Stimulated activated CD8-positive, alpha-beta memory T cell treated with anti-CD3 and anti-CD28 coated beads, Interleukin-12 subunit alpha, Interleukin-12 subunit beta, amount 100 ng/mL, for 24 hours (primary cell): Measurements from ENCODE around the gene ATP6V0E2.

Source experiments
- DNase-seq: peaks from one replicate; pipeline ENCODE4 v3.0.0-alpha.2; 2020; ENCODE audit errors: extremely low read depth

The ATP6V0E2 gene

DNA sequence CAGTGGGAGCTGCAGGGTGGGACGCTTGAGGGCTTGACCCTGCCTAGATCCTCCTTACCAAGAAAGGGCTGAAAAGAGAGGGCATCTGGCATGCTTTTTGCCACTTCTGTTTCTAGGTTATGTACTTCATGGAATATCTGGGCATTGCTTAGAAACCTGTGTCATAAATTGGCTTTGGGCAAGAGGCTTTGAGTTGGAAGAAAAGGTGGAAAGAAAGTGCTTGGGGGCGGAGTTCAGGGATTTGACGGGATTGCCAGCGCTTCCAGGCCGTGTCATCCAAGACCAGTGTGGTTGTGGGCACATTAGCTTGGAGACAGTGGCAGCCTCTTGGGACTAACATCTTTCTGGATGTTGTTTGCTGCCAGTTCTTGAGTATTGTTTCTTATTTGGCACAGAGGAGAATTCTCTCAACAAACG is 34.8 kb upstream of the ATP6V0E2 start:
- DNase-seq: no peak

DNA sequence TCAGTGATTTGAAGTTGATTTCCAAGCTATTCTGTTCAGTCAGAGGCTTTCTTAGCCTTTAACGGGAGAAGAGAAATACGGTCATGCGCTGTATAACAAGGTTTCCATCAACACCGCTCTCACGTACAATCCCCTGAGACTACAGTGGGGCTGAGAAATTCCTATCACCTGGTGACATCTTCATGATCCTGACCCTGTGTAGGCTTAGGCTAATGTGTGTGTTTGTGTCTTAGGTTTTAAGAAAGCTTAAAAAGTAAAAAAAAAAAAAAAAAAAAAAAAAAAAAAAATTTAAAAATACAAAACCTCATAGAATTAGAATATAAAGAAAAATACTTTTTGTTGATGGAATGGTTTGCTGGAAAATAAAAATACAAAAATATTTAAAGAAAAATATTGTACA is 33.8 kb upstream of the ATP6V0E2 start:
- no peak for DNase-seq

DNA sequence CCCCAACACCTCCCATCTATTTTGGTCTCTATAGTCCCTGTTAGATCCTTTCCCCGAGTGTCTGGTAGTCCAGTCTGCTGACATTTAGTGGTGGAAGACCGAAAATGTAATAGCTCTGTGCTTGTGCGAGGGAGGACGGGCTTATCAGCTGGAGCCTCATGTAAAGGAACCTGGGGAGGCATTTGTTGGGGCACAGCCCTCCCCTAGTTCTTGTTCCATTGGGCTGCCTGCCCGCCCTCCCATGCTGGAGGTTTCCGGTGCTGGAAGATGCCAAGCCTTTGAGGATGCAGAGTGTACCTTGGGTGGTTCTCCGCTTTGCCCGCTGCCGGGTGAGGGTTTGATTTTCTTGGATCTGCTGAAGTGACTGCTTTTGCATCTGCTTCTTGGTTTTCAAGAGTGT is 30.2 kb upstream of the ATP6V0E2 start:
- DNase-seq: no peak

DNA sequence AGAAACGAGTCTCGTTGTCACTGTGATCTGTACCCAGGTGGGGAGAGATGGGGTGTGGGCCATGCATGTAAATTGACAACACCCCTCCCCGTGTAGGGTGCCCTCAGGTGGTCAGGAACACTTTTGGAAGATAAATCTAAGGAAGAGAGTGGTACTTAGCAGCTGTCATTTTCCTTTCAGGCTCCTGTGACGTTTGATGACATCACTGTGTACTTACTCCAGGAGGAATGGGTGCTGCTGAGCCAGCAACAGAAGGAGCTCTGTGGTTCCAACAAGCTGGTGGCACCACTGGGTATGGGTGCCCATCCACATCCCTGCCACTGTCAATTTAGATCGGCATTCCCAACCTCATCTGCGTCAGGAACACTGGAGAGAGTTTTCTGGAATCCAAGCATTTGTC is 29.3 kb upstream of the ATP6V0E2 start:
- DNase-seq: no peak

DNA sequence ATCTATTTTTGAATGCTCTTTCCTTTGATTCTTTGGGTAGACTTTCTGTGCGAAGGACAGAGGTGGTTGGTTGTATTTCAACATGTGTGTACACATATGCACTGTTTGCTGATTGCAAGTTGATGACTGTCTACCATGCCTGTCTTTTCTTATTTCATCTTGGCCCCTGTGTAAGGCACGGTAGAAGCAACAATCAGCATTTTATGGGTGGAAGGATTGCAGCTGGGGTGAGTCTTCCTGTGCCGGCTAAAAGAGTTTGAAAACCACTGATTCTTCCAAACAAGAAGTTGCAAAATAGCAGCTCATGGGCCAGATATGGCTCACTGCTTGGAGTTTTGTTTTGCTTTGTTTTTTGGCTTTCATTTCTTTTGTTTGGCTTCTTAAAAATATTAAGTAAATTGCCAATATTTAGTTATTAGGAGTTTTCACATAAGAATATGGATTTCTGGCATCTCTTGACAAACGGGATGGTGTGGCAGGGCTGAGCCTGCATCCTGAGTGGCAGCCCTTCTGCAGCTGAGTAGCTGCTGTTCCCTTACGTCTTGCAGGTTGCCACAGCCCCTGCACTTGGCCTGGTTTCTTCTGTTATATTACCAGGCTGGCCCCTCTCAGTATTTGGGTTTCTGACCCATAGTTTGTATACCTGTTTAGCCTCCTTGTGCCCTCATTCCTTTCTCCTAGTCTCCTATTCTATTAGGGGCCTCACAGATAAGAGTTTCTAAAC is 28.4 kb upstream of the ATP6V0E2 start:
- DNase-seq: no peak

DNA sequence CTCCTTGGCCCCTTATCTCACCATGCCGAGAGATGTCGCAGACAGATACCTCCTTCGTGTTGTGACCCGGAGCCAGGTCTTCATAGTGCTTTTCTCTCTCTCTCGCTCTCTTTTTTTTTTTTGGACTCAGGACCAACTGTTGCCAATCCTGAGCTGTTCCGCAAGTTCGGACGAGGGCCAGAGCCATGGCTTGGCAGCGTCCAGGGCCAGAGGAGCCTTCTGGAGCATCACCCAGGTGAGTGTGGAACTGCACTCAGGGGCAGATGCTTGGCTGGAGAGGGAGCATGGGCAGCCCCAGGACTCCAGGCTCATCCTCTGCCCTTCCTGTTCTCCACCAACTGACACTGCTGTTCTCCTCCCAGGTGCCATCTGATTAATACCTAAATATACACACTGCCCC is 27.7 kb upstream of the ATP6V0E2 start:
- DNase-seq: no peak

DNA sequence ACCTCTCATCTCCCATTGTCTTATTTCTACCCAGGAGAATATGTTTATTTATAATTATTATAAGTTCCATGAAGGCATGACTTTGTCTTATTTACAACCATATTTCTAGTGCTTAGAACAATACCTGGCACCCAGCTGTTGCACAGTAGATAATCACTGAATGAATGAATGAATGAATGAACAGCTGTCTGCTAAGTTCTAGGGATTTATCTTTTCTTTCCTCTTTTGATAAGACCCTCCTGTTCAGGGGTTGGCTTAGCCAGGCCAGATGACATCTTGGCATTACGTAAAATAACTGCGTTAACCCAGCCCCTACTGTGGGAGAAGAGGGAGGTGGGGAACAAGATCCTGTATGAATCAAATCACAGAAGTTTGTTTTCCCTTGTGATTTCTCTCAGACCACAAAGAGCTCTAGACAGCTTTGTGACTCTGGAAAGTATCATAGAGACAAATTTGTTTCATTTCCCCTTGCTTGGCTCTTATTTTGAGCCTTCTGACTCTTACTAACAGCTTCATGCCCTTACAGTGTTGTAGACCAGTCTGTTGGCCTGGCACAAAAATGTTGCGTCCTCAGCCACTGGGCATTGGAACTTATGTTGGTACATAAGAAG is 27.2 kb upstream of the ATP6V0E2 start:
- DNase-seq: no peak

DNA sequence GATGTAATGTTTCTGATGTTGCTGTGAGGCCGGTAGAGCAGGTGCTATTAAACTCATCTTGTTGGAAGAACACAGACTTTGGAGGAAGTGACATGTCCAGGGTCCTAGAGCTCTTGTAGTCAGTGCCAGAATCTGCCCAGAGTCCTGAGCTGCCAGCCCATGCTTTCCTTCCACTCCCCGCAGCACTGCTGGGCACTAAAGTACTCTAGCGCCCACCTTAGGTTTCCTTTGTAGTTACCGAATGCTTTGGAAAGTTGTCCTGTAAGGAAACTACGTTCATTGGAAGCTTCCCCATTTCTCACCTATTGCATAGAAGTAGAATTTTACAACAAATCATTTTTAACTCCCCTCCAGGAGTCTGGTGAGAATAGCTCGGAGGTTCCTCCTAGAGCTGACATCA is 24.6 kb upstream of the ATP6V0E2 start:
- no peak for DNase-seq

DNA sequence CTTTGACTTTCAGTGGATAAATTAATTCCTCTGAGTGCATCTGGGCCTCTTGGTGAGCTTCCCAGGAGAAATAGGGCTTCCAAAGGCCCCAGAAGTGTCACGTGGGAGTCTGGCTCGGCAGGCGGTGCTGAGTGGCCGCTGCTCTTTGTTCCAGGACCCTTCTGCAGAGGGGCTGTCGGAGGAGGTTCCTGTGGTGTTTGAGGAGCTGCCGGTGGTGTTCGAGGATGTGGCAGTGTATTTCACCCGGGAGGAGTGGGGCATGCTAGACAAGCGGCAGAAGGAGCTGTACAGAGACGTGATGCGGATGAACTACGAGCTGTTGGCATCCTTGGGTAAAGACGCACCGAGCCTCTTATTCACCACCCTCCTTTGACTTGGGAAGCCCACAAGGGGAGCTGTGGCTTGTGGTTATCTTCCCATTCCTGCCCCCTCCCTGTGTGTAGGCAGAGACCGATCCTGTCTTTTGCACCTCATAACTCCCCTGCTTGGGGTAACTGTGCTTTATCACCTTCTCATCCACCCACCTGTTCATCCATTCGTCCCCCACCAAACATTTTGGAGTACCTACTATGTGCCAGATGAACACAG is 23.7 kb upstream of the ATP6V0E2 start:
- DNase-seq: no peak

DNA sequence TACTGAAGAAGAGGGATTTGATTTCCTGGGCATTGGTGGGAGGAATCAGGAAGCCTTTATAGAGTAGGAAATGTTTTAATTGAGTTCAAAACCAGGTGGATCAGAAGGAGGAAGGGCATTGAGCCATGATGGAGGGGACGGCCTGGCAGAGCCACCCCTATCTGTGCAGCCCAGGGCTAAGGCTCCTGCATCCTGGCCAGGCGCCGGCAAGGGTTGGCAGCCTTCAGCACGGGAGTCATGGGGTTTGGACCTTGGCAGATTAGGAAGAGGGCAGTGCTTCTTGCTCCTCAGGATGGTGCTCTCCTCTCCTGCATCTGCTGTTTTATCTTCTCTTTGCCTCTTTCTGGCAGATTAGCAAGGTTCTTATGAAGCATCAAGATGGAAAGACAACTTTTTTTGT is 23.1 kb upstream of the ATP6V0E2 start:
- no peak for DNase-seq

DNA sequence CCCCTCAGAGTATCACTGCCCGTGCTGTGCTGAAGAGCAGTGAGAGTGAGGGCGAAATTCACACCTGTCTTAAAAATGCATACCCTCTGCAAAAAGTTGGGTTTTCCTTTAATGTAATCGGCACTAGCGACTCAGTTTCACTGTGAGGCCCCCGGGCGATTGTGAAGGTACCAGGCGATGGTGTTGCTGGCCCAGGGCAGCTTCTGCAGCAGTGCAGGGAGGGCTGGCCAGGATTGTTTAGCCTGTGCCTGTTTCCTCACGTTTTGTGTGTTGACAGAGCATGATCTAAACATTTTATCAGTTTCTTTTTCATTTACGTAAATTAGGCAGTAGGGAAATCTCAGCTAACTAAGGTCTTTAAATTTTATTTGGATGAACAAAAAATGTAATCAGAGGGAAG is 22.3 kb upstream of the ATP6V0E2 start:
- DNase-seq: no peak

DNA sequence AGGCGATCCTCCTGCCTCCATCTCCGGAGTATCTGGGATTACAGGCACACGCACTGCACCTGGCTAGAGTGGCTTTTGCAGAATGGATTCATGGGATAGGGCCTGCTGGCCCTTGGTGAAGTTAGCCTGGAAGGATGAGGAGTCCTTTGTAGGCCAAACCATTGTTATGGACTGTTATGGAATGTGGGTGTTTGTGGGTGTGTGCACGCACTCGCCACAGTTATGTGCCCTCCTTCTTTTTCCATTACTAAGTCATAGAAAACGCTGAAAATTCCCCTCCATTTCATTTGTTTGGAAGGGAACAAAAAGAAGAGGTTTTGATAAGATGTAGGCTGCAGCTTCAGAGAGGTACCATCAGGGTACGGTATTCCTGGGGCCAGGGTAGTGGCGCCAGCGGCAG is 20.6 kb upstream of the ATP6V0E2 start:
- no peak for DNase-seq

DNA sequence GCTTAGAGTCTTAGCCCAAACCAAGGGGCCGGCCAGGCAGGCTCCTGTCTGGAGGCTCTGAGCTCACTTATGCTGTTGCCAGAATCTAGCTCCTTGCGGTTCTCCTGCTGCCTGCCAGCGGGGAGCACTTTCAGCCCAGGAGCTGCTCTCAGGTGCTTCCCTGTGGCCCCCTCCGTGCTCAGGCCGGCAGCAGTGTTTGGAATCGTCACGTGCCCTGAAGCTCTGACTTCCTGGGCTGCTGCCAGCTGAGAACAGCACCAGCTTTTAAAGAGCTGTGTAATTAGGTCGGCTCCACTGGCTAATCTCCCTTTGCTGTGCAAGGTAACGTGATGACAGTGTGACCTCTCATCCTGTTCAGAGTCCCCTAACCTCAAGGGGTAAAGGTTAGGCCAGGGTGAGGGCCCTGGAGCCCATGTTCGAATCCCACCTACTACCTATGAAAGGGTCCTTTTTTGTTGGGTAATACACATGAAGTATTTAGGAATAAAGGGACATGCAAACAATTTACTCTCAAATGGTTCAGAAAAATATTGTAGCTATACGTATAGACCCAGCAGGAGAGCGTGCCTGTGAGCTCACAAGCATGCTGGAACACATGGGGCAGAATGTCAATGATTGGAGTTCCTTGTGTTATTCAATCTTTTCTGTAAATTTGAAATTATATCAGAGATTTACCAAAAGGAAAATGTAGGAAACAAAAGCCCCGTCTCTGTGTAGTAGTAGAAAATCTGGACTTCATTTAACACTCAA is 19.0 kb upstream of the ATP6V0E2 start:
- DNase-seq: no peak

DNA sequence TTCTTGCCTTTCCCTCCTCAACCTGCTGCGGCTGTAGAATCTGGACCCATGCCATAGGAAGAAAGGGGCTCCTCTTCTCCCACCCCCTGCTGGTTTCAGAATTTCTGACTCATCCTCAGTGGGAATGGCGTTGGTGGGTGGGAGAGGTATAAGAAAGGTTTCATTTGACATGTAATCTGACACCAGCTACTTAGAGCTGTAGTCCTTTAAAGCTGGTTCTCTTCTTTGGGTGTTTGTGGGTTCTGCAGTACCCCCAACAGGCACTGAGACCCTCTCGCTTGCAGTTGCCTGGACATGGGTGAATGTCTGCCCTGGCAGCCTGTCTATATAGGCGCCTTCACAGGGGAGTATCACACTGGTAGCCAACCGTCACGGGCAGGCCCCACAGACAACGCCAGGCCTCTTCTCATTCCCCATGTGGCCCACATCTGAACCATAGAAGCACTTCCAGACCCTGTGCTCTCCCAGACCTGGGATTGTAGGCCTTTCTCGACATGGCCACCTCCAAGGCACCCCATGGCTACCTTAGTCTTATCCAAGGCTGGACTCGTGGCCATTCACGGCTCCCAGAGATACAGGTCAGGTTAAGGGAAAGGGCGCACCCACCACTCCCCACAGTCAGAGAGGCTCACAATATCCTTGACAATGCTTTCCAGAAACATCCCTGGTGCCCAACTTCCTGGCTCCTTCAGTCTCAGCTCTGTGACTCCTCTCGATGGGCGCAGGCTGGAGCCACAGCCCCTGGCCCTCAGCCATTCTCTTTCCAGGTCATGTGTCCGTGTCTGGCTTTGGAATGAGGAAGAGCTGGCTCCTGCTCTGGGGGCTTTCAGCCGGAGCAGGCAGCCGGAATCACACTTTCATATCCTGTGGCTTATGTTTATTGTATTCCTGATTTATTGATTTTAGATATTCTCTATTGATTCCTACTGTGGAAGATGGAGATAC is 18.1 kb upstream of the ATP6V0E2 start:
- DNase-seq: no peak

DNA sequence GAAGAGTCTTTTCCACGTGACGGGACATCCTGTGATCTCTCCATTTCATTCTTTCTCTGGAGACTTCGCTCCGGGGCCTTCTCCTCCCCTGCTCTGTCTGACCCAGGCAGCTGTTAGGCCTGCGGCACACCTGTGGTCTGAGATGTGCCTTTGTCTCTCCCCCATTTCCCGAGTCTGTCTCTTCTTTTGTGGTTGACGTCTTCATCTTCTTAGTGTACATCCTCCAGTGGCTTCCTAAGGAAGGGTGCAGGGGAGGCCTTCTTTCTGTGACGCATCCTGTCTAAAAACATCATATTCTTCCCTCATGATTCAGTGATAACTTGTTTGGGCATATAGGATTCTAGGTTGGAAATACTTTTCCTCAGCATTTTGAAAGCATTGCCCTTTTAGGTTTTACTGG is 17.2 kb upstream of the ATP6V0E2 start:
- DNase-seq: no peak

DNA sequence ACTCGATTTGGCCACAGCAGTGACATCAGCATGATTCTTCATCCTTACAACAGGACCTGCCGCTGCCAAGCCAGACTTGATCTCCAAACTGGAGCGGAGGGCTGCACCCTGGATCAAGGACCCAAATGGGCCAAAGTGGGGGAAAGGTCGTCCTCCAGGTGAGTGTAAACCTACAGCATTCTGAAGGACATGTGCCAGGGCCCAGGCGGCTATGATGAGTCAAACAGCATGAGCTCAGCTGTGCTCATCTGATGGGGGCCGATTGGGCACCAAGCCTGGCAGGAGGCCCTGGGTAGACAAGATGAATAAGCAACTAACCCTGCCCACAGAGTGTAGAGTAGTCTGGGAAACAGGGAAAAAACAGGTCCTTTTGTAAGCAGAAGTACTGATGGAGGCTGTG is 14.4 kb upstream of the ATP6V0E2 start:
- DNase-seq: no peak

DNA sequence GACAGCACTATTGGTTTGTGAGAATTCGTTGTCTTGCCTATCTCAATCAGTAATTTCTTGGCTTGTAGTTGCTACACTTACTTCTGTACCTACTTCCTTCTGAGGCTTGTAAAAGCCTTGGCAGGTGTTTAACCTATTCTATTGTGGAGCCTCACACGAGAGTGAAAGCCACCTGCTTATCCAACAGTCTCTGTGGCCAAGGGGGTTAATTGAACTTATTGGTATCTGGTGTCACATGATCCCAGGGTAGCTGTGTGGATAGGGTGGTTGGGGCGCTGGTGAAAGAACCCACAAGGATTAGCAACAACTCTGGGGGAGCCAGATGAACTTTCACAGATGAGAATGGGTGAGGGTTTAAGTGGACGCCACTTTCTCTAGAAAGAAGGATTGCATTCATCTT is 13.9 kb upstream of the ATP6V0E2 start:
- no peak for DNase-seq

DNA sequence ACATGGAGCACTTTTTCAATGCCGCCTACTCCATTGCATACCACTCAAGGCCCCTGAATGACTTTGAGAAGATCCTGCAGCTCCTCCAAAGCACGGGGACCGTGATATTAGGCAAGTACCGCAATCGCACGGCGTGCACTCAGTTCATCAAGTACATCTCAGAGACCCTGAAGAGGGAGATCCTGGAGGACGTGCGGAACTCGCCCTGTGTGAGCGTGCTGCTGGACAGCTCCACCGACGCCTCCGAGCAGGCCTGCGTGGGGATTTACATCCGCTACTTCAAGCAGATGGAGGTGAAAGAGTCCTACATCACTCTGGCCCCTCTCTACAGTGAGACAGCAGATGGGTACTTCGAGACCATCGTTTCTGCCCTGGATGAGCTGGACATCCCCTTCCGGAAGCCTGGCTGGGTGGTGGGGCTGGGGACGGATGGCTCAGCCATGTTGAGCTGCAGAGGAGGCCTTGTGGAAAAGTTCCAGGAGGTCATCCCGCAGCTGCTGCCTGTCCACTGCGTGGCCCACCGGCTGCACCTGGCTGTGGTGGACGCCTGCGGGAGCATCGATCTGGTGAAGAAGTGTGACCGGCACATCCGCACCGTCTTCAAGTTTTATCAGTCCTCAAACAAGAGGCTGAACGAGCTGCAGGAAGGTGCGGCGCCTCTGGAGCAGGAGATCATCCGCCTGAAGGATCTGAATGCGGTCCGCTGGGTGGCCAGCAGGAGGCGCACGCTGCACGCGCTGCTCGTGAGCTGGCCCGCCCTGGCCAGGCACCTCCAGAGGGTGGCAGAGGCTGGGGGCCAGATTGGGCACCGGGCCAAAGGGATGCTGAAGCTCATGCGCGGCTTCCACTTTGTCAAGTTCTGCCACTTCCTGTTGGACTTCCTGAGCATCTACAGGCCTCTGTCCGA is 12.7 kb upstream of the ATP6V0E2 start:
- DNase-seq: no peak

DNA sequence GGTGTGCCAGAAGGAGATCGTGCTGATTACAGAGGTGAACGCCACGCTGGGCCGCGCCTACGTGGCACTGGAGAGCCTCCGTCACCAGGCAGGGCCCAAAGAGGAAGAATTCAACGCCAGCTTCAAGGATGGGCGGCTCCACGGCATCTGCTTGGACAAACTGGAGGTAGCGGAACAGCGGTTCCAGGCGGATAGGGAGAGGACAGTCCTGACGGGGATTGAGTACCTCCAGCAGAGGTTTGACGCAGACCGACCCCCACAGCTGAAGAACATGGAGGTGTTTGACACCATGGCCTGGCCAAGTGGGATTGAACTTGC is 12.1 kb upstream of the ATP6V0E2 start:
- no peak for DNase-seq

DNA sequence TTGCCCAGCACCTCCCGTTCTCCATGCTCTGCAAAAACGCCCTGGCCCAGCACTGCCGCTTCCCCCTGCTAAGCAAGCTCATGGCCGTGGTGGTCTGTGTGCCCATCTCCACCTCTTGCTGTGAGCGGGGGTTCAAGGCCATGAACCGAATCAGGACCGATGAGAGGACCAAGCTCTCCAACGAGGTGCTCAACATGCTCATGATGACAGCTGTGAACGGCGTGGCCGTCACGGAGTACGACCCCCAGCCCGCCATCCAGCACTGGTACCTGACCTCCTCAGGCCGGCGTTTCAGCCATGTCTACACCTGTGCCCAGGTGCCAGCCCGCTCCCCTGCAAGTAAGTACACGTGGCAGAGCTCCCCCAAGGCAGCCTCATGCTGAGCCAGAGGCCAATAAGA is 11.6 kb upstream of the ATP6V0E2 start:
- DNase-seq: no peak

DNA sequence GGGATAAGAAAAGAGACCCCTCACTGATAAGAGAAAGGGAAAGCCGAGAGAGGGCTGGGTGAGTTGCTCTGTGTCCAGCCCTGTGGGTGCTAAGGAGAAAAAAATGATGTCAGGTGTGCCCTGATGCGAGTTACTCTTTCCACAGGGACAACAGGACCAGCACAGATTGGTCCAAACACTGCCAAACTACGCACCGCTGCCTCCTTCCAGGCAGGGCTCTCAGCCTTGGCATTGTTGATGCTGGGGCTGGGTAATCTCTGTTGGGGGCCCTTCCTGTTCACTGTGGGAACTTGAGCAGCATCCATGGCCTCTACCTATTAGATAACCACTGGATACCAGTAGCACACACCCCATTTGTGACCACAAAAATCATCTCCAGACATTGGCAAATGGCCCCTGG is 10.3 kb upstream of the ATP6V0E2 start:
- DNase-seq: no peak
